HepG2 (cell line): ENCODE measurements around the gene TCAP. TPM values are rescaled to one million over a fixed set of nuclear protein-coding genes. Genes with fewer than 3 reads are reported as not detected.

Experiments used
- ARID4A ChIP-seq: sonication (generic); formaldehyde crosslinking; IDR thresholded peaks from 2 replicates; pipeline ENCODE4 v1.5.0; 2020; ENCODE audit warnings: mild to moderate bottlenecking, missing genetic modification reagents, borderline replicate concordance
- ELF1 ChIP-seq: sonication (generic); formaldehyde crosslinking; IDR thresholded peaks from 2 replicates; pipeline ENCODE4 v1.4.0; 2020; ENCODE audit warnings: missing genetic modification reagents
- HMG20B ChIP-seq: conservative IDR thresholded peaks from 2 replicates; pipeline ENCODE4 v1.6.1; 2016; ENCODE audit warnings: missing genetic modification reagents, missing compliant biosample characterization
- RXRA ChIP-seq: sonication (generic); formaldehyde crosslinking; IDR thresholded peaks from 2 replicates; pipeline ENCODE4 v1.5.1; 2020; ENCODE audit warnings: missing genetic modification reagents
- SMARCE1 ChIP-seq: fragments of 450-650 bp; IDR thresholded peaks from 2 replicates; pipeline ENCODE4 v1.6.1; 2017; ENCODE audit warnings: borderline replicate concordance
- SNAPC4 ChIP-seq: sonication (generic); formaldehyde crosslinking; IDR thresholded peaks from 2 replicates; pipeline ENCODE4 v1.4.0; 2020; ENCODE audit warnings: mild to moderate bottlenecking, missing genetic modification reagents
- TSC22D2 ChIP-seq: sonication (generic); formaldehyde crosslinking; IDR thresholded peaks from 2 replicates; pipeline ENCODE4 v1.5.1; 2020; ENCODE audit warnings: missing genetic modification reagents, mild to moderate bottlenecking, borderline replicate concordance
- ZFP37 ChIP-seq: sonication (generic); formaldehyde crosslinking; IDR thresholded peaks from 2 replicates; pipeline ENCODE4 v1.4.0; 2020; ENCODE audit warnings: missing genetic modification reagents, borderline replicate concordance
- ZMYM4 ChIP-seq: sonication (generic); formaldehyde crosslinking; IDR thresholded peaks from 2 replicates; pipeline ENCODE4 v1.8.1; 2023; ENCODE audit warnings: mild to moderate bottlenecking, missing genetic modification reagents
- ZNF30 ChIP-seq: sonication (generic); formaldehyde crosslinking; IDR thresholded peaks from 2 replicates; pipeline ENCODE4 v1.5.0; 2020; ENCODE audit warnings: mild to moderate bottlenecking, missing genetic modification reagents
- ZNF317 ChIP-seq: sonication (generic); formaldehyde crosslinking; IDR thresholded peaks from 2 replicates; pipeline ENCODE4 v1.5.0; 2020; ENCODE audit warnings: mild to moderate bottlenecking, missing genetic modification reagents
- ZNF441 ChIP-seq: sonication (generic); formaldehyde crosslinking; IDR thresholded peaks from 2 replicates; pipeline ENCODE4 v1.7.0; 2021; ENCODE audit warnings: missing genetic modification reagents, borderline replicate concordance
- ZNF629 ChIP-seq: sonication (generic); formaldehyde crosslinking; conservative IDR thresholded peaks from 2 replicates; pipeline ENCODE4 v1.5.0; 2020; ENCODE audit warnings: missing genetic modification reagents
- ZNF709 ChIP-seq: sonication (generic); formaldehyde crosslinking; IDR thresholded peaks from 2 replicates; pipeline ENCODE4 v1.5.0; 2020; ENCODE audit warnings: mild to moderate bottlenecking, missing genetic modification reagents
- ZNF816 ChIP-seq: sonication (generic); formaldehyde crosslinking; IDR thresholded peaks from 2 replicates; pipeline ENCODE4 v1.8.0; 2022; ENCODE audit warnings: missing genetic modification reagents, mild to moderate bottlenecking, borderline replicate concordance
- polyA plus RNA-seq, 8 experiments: library from polyadenylated mRNA; depleted of rRNA in 3 of 8; stranded (reverse) in 7 of 8; unstranded in 1 of 8; fragments of >200 nt; fragmentation: Illumina TruSeq in 4 of 8; extraction: Trizol in 4 of 8; gene quantifications; 2 replicates each; pipeline versions ENCODE4 v1.2.1 to v1.2.3, GENCODE V29; 2011 to 2016; ENCODE audit warnings: low read depth in 4 of 8, missing spikeins in 1 of 8, mixed read lengths in 1 of 8; ENCODE audit not compliant: insufficient read depth in 1 of 8
- total RNA-seq, 5 experiments: library from RNA; depleted of rRNA; stranded (reverse); fragments of >200 nt; fragmentation: Illumina TruSeq; extraction: Trizol; gene quantifications; 2 replicates each; pipeline ENCODE4 v1.2.3, GENCODE V29; 2016; ENCODE audit warnings: low read depth in 1 of 5
- TF ChIP-seq, protein P1 (sequence below): sonication (generic); formaldehyde crosslinking; IDR thresholded peaks from 2 replicates; pipeline ENCODE4 v1.8.1; 2022; ENCODE audit warnings: low read depth, mild to moderate bottlenecking, missing genetic modification reagents
- TF ChIP-seq, protein P2 (sequence below): sonication (generic); formaldehyde crosslinking; IDR thresholded peaks from 2 replicates; pipeline ENCODE4 v1.5.0; 2020; ENCODE audit warnings: missing genetic modification reagents, mild to moderate bottlenecking, borderline replicate concordance

The TCAP gene
- total and polyA plus RNA-seq, 2 of the 13 experiments (the other 11 are each of a cell fraction or from before 2014, with no cell fraction given) = 0.24 to 0.65 TPM

DNA sequence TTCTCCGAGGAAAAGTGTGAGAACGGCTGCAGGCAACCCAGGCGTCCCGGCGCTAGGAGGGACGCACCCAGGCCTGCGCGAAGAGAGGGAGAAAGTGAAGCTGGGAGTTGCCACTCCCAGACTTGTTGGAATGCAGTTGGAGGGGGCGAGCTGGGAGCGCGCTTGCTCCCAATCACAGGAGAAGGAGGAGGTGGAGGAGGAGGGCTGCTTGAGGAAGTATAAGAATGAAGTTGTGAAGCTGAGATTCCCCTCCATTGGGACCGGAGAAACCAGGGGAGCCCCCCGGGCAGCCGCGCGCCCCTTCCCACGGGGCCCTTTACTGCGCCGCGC lies 34.6 kb downstream of the TCAP start, which contains the start of gene ERBB2 (continued):
- TF ChIP-seq SNAPC4 (CRISPR knock-in tag) (no peak), HMG20B (peak; percentile 58; the same call in 1 of the 2 replicates), ZNF816 (no peak), ARID4A (CRISPR knock-in tag) (0 out of 2 replicates have a peak, but pooled peaks have one; percentile 15), TSC22D2 (CRISPR knock-in tag) (no peak), RXRA (CRISPR knock-in tag) (no peak), SMARCE1 (no peak), ZFP37 (no peak), ELF1 (CRISPR knock-in tag) (peak; percentile 26; the same call in 1 of the 2 replicates), ZNF629 (CRISPR knock-in tag) (no peak), ZMYM4 (CRISPR knock-in tag) (no peak), ZNF709 (CRISPR knock-in tag) (no peak; the same call in 1 of the 2 replicates), ZNF441 (CRISPR knock-in tag) (no peak), ZNF317 (CRISPR knock-in tag) (no peak; the same call in 1 of the 2 replicates), ZNF30 (CRISPR knock-in tag) (no peak)
- TF ChIP-seq, protein P1, sequence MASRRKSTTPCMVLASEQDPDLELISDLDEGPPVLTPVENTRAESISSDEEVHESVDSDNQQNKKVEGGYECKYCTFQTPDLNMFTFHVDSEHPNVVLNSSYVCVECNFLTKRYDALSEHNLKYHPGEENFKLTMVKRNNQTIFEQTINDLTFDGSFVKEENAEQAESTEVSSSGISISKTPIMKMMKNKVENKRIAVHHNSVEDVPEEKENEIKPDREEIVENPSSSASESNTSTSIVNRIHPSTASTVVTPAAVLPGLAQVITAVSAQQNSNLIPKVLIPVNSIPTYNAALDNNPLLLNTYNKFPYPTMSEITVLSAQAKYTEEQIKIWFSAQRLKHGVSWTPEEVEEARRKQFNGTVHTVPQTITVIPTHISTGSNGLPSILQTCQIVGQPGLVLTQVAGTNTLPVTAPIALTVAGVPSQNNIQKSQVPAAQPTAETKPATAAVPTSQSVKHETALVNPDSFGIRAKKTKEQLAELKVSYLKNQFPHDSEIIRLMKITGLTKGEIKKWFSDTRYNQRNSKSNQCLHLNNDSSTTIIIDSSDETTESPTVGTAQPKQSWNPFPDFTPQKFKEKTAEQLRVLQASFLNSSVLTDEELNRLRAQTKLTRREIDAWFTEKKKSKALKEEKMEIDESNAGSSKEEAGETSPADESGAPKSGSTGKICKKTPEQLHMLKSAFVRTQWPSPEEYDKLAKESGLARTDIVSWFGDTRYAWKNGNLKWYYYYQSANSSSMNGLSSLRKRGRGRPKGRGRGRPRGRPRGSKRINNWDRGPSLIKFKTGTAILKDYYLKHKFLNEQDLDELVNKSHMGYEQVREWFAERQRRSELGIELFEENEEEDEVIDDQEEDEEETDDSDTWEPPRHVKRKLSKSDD (CRISPR knock-in tag) = no peak
- TF ChIP-seq, protein P2, sequence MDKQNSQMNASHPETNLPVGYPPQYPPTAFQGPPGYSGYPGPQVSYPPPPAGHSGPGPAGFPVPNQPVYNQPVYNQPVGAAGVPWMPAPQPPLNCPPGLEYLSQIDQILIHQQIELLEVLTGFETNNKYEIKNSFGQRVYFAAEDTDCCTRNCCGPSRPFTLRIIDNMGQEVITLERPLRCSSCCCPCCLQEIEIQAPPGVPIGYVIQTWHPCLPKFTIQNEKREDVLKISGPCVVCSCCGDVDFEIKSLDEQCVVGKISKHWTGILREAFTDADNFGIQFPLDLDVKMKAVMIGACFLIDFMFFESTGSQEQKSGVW (CRISPR knock-in tag) = no peak
